HepG2 (cell line): ENCODE results near the gene CYSRT1. TPM values are rescaled to one million over a fixed set of nuclear protein-coding genes. Genes with fewer than 3 reads are reported as not detected.
A peak's percentile ranks its signal among the peaks of the same experiment; 100 is the strongest.

Experiments
- HNRNPLL ChIP-seq: fragments of 200-400 bp; formaldehyde crosslinking; IDR thresholded peaks from 2 replicates; pipeline ENCODE4 v1.6.1; 2017; ENCODE audit warnings: mild to moderate bottlenecking, low read depth, low read length; ENCODE audit not compliant: poor library complexity, severe bottlenecking
- MXD4 ChIP-seq: IDR thresholded peaks from 2 replicates; pipeline ENCODE4 v1.6.1; 2016; ENCODE audit warnings: mild to moderate bottlenecking, missing biosample characterization, missing genetic modification reagents
- NFYC ChIP-seq: IDR thresholded peaks from 2 replicates; pipeline ENCODE4 v1.6.1; 2016; ENCODE audit warnings: missing genetic modification reagents, missing compliant biosample characterization
- PHF20 ChIP-seq: sonication (generic); formaldehyde crosslinking; IDR thresholded peaks from 2 replicates; pipeline ENCODE4 v1.5.0; 2020; ENCODE audit warnings: mild to moderate bottlenecking, missing genetic modification reagents
- PTBP1 ChIP-seq: fragments of 200-400 bp; formaldehyde crosslinking; IDR thresholded peaks from 2 replicates; pipeline ENCODE4 v1.6.1; 2018; ENCODE audit warnings: low read length, low read depth; ENCODE audit not compliant: poor library complexity, severe bottlenecking
- RARA ChIP-seq: IDR thresholded peaks from 2 replicates; pipeline ENCODE4 v1.6.1; 2016; ENCODE audit warnings: missing genetic modification reagents, missing compliant biosample characterization
- RCOR2 ChIP-seq: IDR thresholded peaks from 2 replicates; pipeline ENCODE4 v1.6.1; 2016; ENCODE audit warnings: missing biosample characterization, missing genetic modification reagents
- SIN3B ChIP-seq: fragments of 150-350 bp; IDR thresholded peaks from 2 replicates; pipeline ENCODE4 v1.6.1; 2014; ENCODE audit warnings: low read length
- SMAD1 ChIP-seq: sonication (generic); formaldehyde crosslinking; IDR thresholded peaks from 2 replicates; pipeline ENCODE4 v1.4.0; 2020; ENCODE audit warnings: missing genetic modification reagents, low read depth, mild to moderate bottlenecking, borderline replicate concordance
- TOPORS ChIP-seq: sonication (generic); formaldehyde crosslinking; IDR thresholded peaks from 2 replicates; pipeline ENCODE4 v1.8.0; 2023; ENCODE audit warnings: mild to moderate bottlenecking, missing genetic modification reagents
- ZNF253 ChIP-seq: sonication (generic); formaldehyde crosslinking; IDR thresholded peaks from 2 replicates; pipeline ENCODE4 v1.8.0; 2022; ENCODE audit warnings: mild to moderate bottlenecking, missing genetic modification reagents, borderline replicate concordance
- ZNF280B ChIP-seq: sonication (generic); formaldehyde crosslinking; IDR thresholded peaks from 2 replicates; pipeline ENCODE4 v1.5.0; 2020; ENCODE audit warnings: missing genetic modification reagents, mild to moderate bottlenecking, borderline replicate concordance
- ZNF34 ChIP-seq: sonication (generic); formaldehyde crosslinking; IDR thresholded peaks from 2 replicates; pipeline ENCODE4 v1.4.0; 2020; ENCODE audit warnings: mild to moderate bottlenecking, missing genetic modification reagents, borderline replicate concordance
- ZNF546 ChIP-seq: sonication (generic); formaldehyde crosslinking; conservative IDR thresholded peaks from 2 replicates; pipeline ENCODE4 v1.8.1; 2023; ENCODE audit warnings: mild to moderate bottlenecking, missing genetic modification reagents
- ZNF558 ChIP-seq: sonication (generic); formaldehyde crosslinking; IDR thresholded peaks from 2 replicates; pipeline ENCODE4 v1.9.0; 2022; ENCODE audit warnings: mild to moderate bottlenecking, missing genetic modification reagents, borderline replicate concordance
- ZNF713 ChIP-seq: sonication (generic); formaldehyde crosslinking; IDR thresholded peaks from 2 replicates; pipeline ENCODE4 v1.4.0; 2020; ENCODE audit warnings: mild to moderate bottlenecking, missing genetic modification reagents
- ZNF816 ChIP-seq: sonication (generic); formaldehyde crosslinking; IDR thresholded peaks from 2 replicates; pipeline ENCODE4 v1.8.0; 2022; ENCODE audit warnings: missing genetic modification reagents, mild to moderate bottlenecking, borderline replicate concordance
- polyA plus RNA-seq, 8 experiments: library from polyadenylated mRNA; depleted of rRNA in 3 of 8; stranded (reverse) in 7 of 8; unstranded in 1 of 8; fragments of >200 nt; fragmentation: Illumina TruSeq in 4 of 8; extraction: Trizol in 4 of 8; gene quantifications; 2 replicates each; pipeline versions ENCODE4 v1.2.1 to v1.2.3, GENCODE V29; 2011 to 2016; ENCODE audit warnings: low read depth in 4 of 8, missing spikeins in 1 of 8, mixed read lengths in 1 of 8; ENCODE audit not compliant: insufficient read depth in 1 of 8
- total RNA-seq, 5 experiments: library from RNA; depleted of rRNA; stranded (reverse); fragments of >200 nt; fragmentation: Illumina TruSeq; extraction: Trizol; gene quantifications; 2 replicates each; pipeline ENCODE4 v1.2.3, GENCODE V29; 2016; ENCODE audit warnings: low read depth in 1 of 5
- TF ChIP-seq, protein P1 (sequence below): sonication (generic); formaldehyde crosslinking; IDR thresholded peaks from 2 replicates; pipeline ENCODE4 v1.8.0; 2022; ENCODE audit warnings: mild to moderate bottlenecking, missing genetic modification reagents, moderate library complexity
- TF ChIP-seq, protein P2 (sequence below): sonication (generic); formaldehyde crosslinking; IDR thresholded peaks from 2 replicates; pipeline ENCODE4 v1.4.0; 2020; ENCODE audit warnings: missing genetic modification reagents
- TF ChIP-seq, protein P3 (sequence below): sonication (generic); formaldehyde crosslinking; IDR thresholded peaks from 2 replicates; pipeline ENCODE4; 2020; ENCODE audit warnings: missing genetic modification reagents, mild to moderate bottlenecking, borderline replicate concordance

The CYSRT1 gene
- total and polyA plus RNA-seq, 2 of the 13 experiments (the other 11 are each of a cell fraction or from before 2014, with no cell fraction given) = 1.5 to 2.1 TPM

GRCh38 chr9:137200311-137201204 is 24.4 kb upstream of the CYSRT1 start, which contains the start of gene TPRN (continued):
- peak; percentile 39; the same call in 1 of the 2 replicates for TF ChIP-seq TOPORS (CRISPR knock-in tag)
- no peak for TF ChIP-seq ZNF816 (CRISPR knock-in tag)
- no peak for TF ChIP-seq SMAD1 (CRISPR knock-in tag)
- TF ChIP-seq ZNF280B (CRISPR knock-in tag) = peak; percentile 88; the same call in 1 of the 2 replicates
- TF ChIP-seq, protein P1, sequence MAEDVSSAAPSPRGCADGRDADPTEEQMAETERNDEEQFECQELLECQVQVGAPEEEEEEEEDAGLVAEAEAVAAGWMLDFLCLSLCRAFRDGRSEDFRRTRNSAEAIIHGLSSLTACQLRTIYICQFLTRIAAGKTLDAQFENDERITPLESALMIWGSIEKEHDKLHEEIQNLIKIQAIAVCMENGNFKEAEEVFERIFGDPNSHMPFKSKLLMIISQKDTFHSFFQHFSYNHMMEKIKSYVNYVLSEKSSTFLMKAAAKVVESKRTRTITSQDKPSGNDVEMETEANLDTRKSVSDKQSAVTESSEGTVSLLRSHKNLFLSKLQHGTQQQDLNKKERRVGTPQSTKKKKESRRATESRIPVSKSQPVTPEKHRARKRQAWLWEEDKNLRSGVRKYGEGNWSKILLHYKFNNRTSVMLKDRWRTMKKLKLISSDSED = 0 out of 2 replicates have a peak, but pooled peaks have one; percentile 43
- TF ChIP-seq RCOR2 = 0 out of 2 replicates have a peak, but pooled peaks have one; percentile 24
- TF ChIP-seq ZNF713 (CRISPR knock-in tag) = no peak
- TF ChIP-seq, protein P2, sequence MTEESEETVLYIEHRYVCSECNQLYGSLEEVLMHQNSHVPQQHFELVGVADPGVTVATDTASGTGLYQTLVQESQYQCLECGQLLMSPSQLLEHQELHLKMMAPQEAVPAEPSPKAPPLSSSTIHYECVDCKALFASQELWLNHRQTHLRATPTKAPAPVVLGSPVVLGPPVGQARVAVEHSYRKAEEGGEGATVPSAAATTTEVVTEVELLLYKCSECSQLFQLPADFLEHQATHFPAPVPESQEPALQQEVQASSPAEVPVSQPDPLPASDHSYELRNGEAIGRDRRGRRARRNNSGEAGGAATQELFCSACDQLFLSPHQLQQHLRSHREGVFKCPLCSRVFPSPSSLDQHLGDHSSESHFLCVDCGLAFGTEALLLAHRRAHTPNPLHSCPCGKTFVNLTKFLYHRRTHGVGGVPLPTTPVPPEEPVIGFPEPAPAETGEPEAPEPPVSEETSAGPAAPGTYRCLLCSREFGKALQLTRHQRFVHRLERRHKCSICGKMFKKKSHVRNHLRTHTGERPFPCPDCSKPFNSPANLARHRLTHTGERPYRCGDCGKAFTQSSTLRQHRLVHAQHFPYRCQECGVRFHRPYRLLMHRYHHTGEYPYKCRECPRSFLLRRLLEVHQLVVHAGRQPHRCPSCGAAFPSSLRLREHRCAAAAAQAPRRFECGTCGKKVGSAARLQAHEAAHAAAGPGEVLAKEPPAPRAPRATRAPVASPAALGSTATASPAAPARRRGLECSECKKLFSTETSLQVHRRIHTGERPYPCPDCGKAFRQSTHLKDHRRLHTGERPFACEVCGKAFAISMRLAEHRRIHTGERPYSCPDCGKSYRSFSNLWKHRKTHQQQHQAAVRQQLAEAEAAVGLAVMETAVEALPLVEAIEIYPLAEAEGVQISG = peak; percentile 90
- no peak for TF ChIP-seq PTBP1
- TF ChIP-seq, protein P3, sequence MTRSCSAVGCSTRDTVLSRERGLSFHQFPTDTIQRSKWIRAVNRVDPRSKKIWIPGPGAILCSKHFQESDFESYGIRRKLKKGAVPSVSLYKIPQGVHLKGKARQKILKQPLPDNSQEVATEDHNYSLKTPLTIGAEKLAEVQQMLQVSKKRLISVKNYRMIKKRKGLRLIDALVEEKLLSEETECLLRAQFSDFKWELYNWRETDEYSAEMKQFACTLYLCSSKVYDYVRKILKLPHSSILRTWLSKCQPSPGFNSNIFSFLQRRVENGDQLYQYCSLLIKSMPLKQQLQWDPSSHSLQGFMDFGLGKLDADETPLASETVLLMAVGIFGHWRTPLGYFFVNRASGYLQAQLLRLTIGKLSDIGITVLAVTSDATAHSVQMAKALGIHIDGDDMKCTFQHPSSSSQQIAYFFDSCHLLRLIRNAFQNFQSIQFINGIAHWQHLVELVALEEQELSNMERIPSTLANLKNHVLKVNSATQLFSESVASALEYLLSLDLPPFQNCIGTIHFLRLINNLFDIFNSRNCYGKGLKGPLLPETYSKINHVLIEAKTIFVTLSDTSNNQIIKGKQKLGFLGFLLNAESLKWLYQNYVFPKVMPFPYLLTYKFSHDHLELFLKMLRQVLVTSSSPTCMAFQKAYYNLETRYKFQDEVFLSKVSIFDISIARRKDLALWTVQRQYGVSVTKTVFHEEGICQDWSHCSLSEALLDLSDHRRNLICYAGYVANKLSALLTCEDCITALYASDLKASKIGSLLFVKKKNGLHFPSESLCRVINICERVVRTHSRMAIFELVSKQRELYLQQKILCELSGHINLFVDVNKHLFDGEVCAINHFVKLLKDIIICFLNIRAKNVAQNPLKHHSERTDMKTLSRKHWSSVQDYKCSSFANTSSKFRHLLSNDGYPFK = peak; percentile 93
- 0 out of 2 replicates have a peak, but pooled peaks have one; percentile 86 for TF ChIP-seq MXD4
- no peak for TF ChIP-seq ZNF546 (CRISPR knock-in tag)
- TF ChIP-seq NFYC (CRISPR knock-in tag) = peak; percentile 95
- TF ChIP-seq PHF20 (CRISPR knock-in tag) = peak; percentile 83
- TF ChIP-seq ZNF253 (CRISPR knock-in tag) = 0 out of 2 replicates have a peak, but pooled peaks have one; percentile 44
- TF ChIP-seq RARA (CRISPR knock-in tag) = peak; percentile 83
- peak; percentile 74 for TF ChIP-seq HNRNPLL
- TF ChIP-seq ZNF558 = peak; percentile 17; the same call in 1 of the 2 replicates
- 0 out of 2 replicates have a peak, but pooled peaks have one; percentile 39 for TF ChIP-seq SIN3B
- TF ChIP-seq ZNF34 (CRISPR knock-in tag) = 0 out of 2 replicates have a peak, but pooled peaks have one; percentile 28
